WERI-Rb-1 (cell line): ENCODE data around the gene XRCC1.
A peak's percentile ranks its signal among the peaks of the same experiment; 100 is the strongest.

Source experiments
- DNase-seq: peaks from one replicate; pipeline ENCODE4 v3.0.0-alpha.2; 2020
- H3K27ac ChIP-seq: fragments of 250-450 bp; sonication (Bioruptor Pico); 2 replicates; pipeline ENCODE4 v1.5.1; 2020; ENCODE audit warnings: mild to moderate bottlenecking, moderate library complexity
- H3K27me3 ChIP-seq: fragments of 250-450 bp; sonication (Bioruptor Pico); 2 replicates; pipeline ENCODE4 v1.5.1; 2021; ENCODE audit warnings: mild to moderate bottlenecking, low read depth, moderate library complexity; ENCODE audit not compliant: insufficient read depth, severe bottlenecking
- H3K36me3 ChIP-seq: fragments of 250-450 bp; sonication (Bioruptor Pico); 2 replicates; pipeline ENCODE4 v1.5.1; 2020; ENCODE audit warnings: mild to moderate bottlenecking, moderate library complexity
- H3K4me3 ChIP-seq: 2 replicates; pipeline ENCODE4 v1.5.1; 2011; ENCODE audit warnings: low read depth, mild to moderate bottlenecking, control low read depth, low read length
- H3K9me3 ChIP-seq: fragments of 250-450 bp; sonication (Bioruptor Pico); 2 replicates; pipeline ENCODE4 v1.5.1; 2021; ENCODE audit warnings: mild to moderate bottlenecking, moderate library complexity; ENCODE audit not compliant: severe bottlenecking
- TF ChIP-seq, protein P1 (sequence below): IDR thresholded peaks from 2 replicates; pipeline ENCODE4 v1.5.1; 2011; ENCODE audit warnings: low read depth, mild to moderate bottlenecking, control low read depth, inconsistent platforms, low read length

Gene XRCC1

DNA sequence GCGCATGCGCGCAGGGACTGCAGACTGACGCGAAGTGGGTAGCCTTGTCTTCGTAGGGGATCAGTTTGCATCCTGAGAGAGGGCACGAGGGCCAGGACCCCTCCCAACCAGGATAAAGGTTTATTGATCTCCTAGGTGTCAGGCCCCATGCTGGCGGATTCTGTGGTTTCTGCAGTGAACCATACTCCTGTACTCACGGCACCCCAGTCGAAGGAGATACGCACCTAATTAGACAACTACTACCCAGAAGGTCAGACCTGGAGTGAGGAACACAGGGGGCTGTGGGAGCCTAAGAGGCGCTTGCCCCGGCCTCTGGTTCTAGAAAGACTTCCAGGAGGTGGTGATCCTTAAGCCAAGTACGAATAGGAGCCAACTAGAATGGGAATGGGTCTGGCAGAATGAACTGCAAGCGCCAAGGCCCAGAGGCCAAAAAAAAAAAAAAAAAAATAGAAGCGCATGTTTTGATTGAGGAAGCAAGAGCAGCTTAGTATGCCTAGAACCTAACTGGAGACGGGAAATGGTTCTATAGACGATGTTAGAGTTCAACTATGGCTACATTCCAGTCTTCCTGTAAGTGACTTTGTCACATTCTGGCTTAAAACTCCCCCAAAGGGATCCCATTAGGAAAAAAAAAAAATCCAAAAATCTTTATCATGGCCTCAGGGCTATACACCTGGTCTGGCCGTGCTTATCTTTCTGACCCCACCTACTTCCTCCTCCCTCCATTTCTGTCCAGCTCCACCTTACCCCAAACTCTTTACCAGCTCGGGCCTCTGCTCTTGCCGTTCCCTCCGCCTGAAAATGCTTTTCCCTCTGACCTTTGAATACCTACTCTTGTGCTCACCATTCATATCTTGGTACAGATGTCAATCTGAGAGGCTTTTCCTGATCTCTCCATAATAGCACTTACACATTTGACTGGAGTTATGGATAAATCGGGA is 45.0 kb upstream of the XRCC1 start:
- DNase-seq: no peak
- no peaks in the 10 kb centered on the region for H3K27me3 ChIP-seq
- H3K9me3 ChIP-seq: no peaks in the 10 kb centered on the region
- peak overlapping the region; percentile 99 for H3K27ac ChIP-seq
- TF ChIP-seq, protein P1, sequence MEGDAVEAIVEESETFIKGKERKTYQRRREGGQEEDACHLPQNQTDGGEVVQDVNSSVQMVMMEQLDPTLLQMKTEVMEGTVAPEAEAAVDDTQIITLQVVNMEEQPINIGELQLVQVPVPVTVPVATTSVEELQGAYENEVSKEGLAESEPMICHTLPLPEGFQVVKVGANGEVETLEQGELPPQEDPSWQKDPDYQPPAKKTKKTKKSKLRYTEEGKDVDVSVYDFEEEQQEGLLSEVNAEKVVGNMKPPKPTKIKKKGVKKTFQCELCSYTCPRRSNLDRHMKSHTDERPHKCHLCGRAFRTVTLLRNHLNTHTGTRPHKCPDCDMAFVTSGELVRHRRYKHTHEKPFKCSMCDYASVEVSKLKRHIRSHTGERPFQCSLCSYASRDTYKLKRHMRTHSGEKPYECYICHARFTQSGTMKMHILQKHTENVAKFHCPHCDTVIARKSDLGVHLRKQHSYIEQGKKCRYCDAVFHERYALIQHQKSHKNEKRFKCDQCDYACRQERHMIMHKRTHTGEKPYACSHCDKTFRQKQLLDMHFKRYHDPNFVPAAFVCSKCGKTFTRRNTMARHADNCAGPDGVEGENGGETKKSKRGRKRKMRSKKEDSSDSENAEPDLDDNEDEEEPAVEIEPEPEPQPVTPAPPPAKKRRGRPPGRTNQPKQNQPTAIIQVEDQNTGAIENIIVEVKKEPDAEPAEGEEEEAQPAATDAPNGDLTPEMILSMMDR: no peak
- peaks cover 20% of the 10 kb centered on the region for H3K36me3 ChIP-seq
- H3K4me3 ChIP-seq: peak overlapping the region; percentile 70

DNA sequence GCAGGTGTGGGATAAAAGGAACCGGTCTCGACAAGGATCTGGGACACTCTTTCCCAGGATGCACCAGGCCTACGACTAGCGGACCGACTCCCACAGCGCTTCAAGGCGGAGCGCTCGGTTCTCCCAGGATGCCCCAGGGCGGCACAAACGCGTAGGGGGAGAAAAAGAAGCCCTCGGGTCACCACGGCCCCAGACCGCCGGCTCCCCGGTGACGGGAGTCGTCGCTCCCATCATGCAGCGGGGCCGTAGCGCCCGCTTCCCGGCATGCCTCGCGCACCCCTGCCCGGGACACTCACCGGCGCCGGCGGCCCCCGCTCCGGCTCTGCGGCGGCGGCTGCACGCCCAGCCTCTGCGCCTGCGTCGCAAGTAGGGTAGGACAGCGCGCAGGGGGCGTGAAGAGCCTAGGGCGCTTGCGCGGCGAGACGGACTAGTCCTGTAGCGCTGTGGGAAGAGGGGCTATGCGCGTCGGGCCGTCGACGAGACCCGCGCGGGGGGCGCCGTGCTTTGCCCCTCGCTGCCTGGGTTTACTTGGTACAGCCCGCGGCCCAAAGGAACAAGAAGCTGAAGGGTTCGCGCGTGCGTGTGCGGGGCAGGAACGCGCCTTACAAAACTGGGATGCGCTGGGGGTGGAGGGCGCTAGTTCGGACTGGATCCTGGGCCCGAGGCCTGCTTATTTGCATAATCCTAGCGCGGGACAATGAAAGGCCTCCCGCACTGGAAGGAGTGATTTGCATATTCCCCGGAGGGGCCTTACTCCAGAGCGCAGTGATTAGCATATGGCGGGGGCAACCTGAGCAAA is 44.1 kb upstream of the XRCC1 start, which contains the start of gene ZNF428:
Gene ZNF428, minus strand, starts transcription at position 368 of the 799 bp plus-strand sequence. CDS start 5,325 bp downstream, outside the sequence.
- Histone ChIP-seq H3K36me3 (peaks cover 15% of the 10 kb centered on the region), H3K27ac (peak within 1 kb of the TSS; percentile 99), H3K4me3 (peak within 1 kb of the TSS; percentile 70), H3K27me3 (no peaks in the 10 kb centered on the region), H3K9me3 (no peaks in the 10 kb centered on the region)
- DNase-seq: peak; percentile 97
- TF ChIP-seq, protein P1: no peak

DNA sequence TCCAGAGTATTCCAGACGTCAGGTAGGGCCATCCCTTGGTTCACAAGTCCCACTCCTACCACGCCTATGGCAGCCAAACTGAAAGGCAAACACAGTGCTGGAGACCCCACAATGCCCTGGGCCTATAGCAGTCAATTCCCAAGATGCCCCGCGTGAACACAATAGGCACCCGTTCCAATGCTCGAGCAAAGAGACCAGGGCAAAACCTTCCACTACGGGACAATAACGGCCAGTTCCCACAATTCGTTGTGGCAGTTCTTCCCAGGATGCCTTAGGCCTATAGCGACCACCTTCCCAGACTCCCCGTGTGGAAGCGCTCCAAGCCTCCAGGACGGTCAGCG is 43.6 kb upstream of the XRCC1 start:
- DNase-seq: peak; percentile 72
- Histone ChIP-seq H3K27me3 (no peaks in the 10 kb centered on the region), H3K4me3 (peak overlapping the region; percentile 70), H3K27ac (peak overlapping the region; percentile 99), H3K36me3 (peaks cover 13% of the 10 kb centered on the region), H3K9me3 (no peaks in the 10 kb centered on the region)
- TF ChIP-seq, protein P1: no peak

GRCh38 chr19:43616954-43617353 is 41.6 kb upstream of the XRCC1 start:
- H3K27ac ChIP-seq: no peak overlapping the region
- TF ChIP-seq, protein P1: no peak
- no peaks in the 10 kb centered on the region for H3K9me3 ChIP-seq
- H3K4me3 ChIP-seq: no peak overlapping the region
- peaks cover 17% of the 10 kb centered on the region for H3K36me3 ChIP-seq
- no peak for DNase-seq
- H3K27me3 ChIP-seq: no peaks in the 10 kb centered on the region

GRCh38 chr19:43616306-43616705 is 41.0 kb upstream of the XRCC1 start:
- no peaks in the 10 kb centered on the region for H3K9me3 ChIP-seq
- no peaks in the 10 kb centered on the region for H3K27me3 ChIP-seq
- no peak for DNase-seq
- peaks cover 24% of the 10 kb centered on the region for H3K36me3 ChIP-seq
- H3K27ac ChIP-seq: no peak overlapping the region
- TF ChIP-seq, protein P1: no peak
- H3K4me3 ChIP-seq: no peak overlapping the region
